DMS114 treated with DMSO at 0.1 percent for 48 hours (cell line): ENCODE measurements around the gene DHRS3.
A peak's percentile ranks its signal among the peaks of the same experiment; 100 is the strongest.

Experiments
- DNase-seq: peaks from one replicate; lab custom pipeline; 2025; ENCODE audit not compliant: unreplicated experiment; lab: John Stamatoyannopoulos, UW

The DHRS3 gene

GRCh38 chr1:12640237-12640957 lies 22.4 kb upstream of the DHRS3 start:
- no peak for DNase-seq

- DNase-seq = no peak
These were observed 19.7 kb upstream of the DHRS3 start for GRCh38 chr1:12637693-12638092.

GRCh38 chr1:12636098-12636950 lies 18.3 kb upstream of the DHRS3 start:
- DNase-seq = no peak

DNA sequence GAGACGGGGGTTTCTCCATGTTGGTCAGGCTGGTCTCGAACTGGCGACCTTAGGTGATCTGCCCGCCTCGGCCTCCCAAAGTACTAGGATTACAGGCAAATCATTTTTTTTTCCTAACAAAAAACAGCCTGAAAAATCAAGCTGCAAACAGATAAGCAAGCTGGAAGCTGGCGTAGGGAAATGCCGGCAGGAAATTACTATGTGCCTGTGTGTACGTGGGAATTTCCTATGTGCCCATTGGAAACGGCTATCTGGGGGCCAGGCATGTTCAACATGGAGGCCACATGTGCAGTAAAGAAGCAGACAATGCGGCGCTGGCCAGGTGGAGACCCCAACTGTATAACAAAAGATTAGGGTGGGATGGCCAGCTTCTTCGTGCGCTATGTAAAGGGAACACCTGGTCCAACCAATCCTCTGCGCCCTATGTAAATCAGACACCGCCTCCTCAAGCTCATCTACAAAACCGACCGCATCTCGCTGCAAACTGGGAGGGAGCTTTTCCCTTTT lies 16.7 kb upstream of the DHRS3 start:
- DNase-seq = no peak

- DNase-seq = no peak
These were observed 16.1 kb upstream of the DHRS3 start for GRCh38 chr1:12634156-12634555.

DNA sequence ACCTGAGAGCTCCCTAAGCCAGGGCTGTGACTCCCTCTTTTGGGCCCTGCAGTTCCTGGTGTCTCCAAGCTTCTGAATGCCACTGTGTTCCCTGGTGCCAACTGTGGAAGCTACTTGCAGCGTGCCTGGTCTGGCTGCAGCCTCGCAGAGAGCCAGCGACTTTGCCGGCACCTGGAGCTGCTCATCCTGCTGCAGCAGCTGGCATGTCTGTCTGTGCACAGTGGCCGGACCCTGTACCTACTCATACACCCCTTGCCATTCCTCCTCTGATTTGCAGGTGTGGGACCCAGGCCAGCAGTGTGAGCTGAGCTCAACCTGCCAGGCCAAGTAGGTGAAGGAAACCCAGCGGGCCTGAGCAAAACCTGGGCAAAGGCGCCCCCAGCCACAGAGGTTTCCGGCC lies 13.6 kb upstream of the DHRS3 start:
- no peak for DNase-seq

DNA sequence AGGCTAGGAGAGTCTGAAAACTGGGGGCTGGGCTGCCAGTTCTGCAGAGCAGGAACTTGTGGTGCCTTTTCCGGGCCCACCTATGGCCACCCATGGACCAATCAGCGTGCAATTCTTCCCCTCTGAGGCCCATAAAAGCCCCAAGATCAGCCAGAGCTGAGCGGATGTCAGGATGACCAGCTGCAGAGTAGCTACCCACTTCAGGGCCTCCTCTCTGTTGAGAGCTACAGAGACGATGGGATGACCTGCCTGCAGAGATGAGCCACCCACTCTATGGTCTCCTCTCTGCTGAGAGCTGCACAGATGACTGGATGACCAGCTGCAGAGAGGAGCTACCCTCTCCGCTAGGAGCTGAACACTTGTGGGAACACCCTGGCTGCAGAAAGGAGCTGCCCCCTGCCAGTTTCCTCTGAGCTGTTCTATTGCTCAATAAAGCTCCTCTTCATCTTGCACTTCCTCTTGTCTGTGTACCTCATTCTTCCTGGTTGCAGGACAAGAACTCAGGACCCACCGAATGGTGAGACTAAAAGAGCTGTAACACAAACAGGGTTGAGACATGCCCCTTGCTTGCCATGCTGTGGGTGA lies 13.0 kb upstream of the DHRS3 start:
- DNase-seq = no peak

GRCh38 chr1:12629985-12630760 lies 12.2 kb upstream of the DHRS3 start:
- DNase-seq = no peak

DNA sequence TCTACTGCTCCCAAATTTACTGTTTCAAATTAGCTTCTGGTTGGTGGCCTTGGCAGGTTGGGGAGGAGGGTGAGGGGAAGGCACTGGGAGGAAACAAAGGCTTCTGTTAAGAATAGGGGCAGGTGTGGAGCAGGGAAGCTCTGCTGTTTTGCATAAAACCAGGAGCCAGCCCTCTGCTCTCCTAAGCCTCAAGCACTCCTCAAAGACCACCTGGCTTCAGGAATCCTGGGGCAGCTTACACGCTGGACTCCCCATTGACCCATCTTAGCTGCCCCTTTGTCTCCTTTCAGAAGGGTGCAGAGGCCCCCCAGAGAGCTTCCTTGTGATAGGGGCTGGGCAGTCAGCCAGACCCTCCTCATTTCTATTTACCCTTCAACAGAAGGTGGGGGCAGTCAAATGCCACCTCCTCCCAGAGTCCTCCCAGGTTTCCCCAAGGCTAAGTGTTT lies 11.5 kb upstream of the DHRS3 start:
- DNase-seq = no peak

GRCh38 chr1:12627296-12627695 lies 9.3 kb upstream of the DHRS3 start:
- DNase-seq = no peak

GRCh38 chr1:12626888-12627287 lies 8.9 kb upstream of the DHRS3 start:
- no peak for DNase-seq

DNA sequence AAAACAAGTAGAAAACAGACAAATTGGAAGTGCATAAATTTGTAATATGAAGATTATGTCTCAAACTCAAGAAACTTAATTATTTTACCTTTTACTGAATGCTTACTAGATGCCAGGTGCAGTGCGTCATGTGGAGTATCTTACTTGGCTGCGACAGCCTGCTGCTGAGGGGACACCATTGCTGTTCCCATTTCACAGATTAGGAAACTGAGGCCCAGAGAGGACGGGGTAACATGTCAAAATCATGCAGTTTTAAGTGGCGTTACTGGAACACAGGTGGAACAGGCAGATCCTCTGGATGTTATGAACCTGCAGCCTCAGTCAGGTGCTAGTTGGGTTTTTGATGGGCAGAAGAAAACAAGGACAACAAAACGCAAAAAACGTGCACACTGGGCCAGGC lies 7.3 kb upstream of the DHRS3 start:
- no peak for DNase-seq

DNA sequence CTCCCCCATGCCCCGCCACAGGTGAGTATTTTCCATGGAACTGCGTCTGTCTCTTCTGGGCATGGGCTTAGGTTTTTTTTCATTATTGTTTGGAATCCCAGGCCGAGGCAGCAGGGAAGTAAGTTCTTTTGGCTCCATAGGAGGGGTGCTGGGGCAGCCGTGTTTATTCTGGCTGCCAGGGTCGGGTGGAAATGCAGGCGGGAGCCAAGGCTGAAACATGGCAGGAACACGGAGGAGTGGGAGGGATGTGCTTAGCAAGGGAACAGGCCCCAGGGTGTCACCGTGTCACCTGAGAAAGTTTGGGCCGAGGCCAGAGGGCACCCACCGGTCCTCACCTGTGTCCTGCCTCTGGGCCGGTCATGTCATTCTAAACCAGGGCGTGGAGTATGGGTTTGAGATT lies 4.5 kb upstream of the DHRS3 start:
- DNase-seq = no peak

DNA sequence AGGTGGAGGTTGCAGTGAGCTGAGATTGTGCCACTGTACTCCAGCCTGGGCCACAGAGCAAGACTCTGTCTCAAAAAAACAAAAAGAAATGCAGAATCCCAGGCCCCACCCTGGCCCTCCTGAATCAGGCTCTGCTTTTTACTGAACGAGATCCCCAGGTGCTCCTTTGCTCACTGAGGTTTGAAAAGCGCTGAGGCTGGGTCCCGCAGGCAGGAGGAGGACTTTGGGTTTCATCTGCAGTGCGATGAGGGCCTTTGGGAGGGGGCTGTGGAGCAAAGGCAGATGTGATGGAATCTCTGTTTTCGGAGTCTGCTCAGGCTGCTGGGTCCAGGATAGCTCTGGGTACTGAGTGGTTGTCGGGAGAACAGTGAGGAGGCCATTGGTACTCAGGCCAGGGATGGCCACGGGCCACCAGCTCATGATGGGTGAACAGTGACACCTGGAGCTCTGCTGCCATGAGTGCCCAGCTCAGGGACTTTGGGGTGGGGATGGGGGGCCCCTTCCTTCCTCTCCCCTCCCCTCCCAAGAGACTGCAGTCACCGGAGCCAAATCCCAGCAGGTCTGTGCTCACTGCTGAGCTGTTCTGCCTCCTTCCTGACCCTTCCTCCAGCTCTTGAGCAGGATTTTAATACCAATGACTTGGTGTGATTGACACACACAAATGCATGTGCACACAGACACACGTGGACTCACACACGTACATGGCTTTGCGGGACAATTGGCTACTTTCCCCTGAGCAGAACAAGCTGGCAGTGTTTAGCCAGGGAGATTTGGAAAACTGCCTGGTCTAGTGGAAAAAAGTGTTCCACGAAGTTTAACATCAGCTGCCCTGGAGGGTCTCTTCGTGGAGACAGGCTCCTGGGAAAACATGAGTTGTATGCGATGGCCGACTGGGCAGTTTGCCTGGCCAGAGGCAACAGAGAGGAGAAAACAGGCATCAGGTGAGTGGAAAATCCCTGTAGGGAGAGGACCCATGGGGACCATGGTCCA lies 3.6 kb upstream of the DHRS3 start:
- DNase-seq = no peak

GRCh38 chr1:12620931-12621330 lies 2.9 kb upstream of the DHRS3 start:
- DNase-seq = no peak

DNA sequence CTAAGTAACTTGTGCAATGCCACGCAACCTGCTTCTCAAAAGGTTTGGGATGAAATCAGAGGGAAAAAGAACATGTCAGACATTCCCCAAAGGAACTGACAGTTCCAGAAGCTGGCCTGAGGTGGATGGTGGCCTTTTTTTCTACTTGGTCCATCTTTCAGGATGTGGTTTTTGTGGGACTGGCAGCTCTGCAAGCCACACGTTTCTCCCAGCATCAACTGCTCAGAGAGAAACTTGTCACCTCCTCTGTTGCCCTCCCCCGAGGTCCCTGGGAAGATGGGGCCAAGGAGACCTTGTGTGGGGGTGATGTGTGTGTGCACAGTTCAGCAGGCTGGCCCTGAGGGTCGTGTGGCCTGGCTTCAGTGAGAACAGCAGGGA lies 2.5 kb upstream of the DHRS3 start:
- DNase-seq = no peak

GRCh38 chr1:12619792-12620487 lies 1.9 kb upstream of the DHRS3 start:
- peak; percentile 76 for DNase-seq

- DNase-seq = no peak
These were observed 1.2 kb upstream of the DHRS3 start for GRCh38 chr1:12618965-12619791.

GRCh38 chr1:12618661-12618964 lies 603 bp upstream of the DHRS3 start:
- no peak for DNase-seq
